Activated T-helper 2 cell treated with anti-CD3 and anti-CD28 coated beads, Interferon-gamma antibody, Interleukin-2, Interleukin-4, amounts not matched to agents 10 μg/mL and 5 μg/mL and 100 μg/mL, durations not matched to agents 14 hours and 24 hours and 36 hours (primary cell): Measurements from ENCODE around the gene ALDH5A1. TPM values are rescaled to one million over a fixed set of nuclear protein-coding genes. Genes with fewer than 3 reads are reported as not detected.
A peak's percentile ranks its signal among the peaks of the same experiment; 100 is the strongest.

Source experiments
- DNase-seq: peaks from one replicate; pipeline ENCODE4 v3.0.0; 2021; ENCODE audit warnings: low spot score
- H3K27ac Mint-ChIP-seq: one replicate; pipeline ENCODE4 v1.8.0; 2021; ENCODE audit warnings: mixed read lengths
- H3K27me3 Mint-ChIP-seq: one replicate; pipeline ENCODE4 v1.8.0; 2021; ENCODE audit warnings: low read depth, mixed read lengths
- H3K36me3 Mint-ChIP-seq: one replicate; pipeline ENCODE4 v1.8.0; 2021; ENCODE audit warnings: low read depth, mixed read lengths
- H3K4me1 Mint-ChIP-seq: one replicate; pipeline ENCODE4 v1.8.0; 2021; ENCODE audit warnings: low read depth, mixed read lengths
- H3K4me3 Mint-ChIP-seq: one replicate; pipeline ENCODE4 v1.8.0; 2021; ENCODE audit warnings: low read depth, mild to moderate bottlenecking, moderate library complexity, mixed read lengths
- H3K9me3 Mint-ChIP-seq: one replicate; pipeline ENCODE4 v1.8.0; 2021; ENCODE audit warnings: mixed read lengths
- intact Hi-C: fragments of 100-400 bp; cut with micrococcal nuclease; formaldehyde crosslinking; loops from one replicate; pipeline ENCODE4 v1.15.1; 2023
- total RNA-seq: library from RNA; stranded (reverse); gene quantifications from 2 replicates; pipeline ENCODE4 v1.2.3, GENCODE V29; 2022

The ALDH5A1 gene
- total RNA-seq, 1 donor from 2014 or later: 11.4 TPM

- H3K9me3 Mint-ChIP-seq: no peaks in the 10 kb centered on the region
- no peaks in the 10 kb centered on the region for H3K36me3 Mint-ChIP-seq
- H3K4me1 Mint-ChIP-seq: peaks cover 12% of the 10 kb centered on the region
- intact Hi-C loops: no loop called here
- H3K27me3 Mint-ChIP-seq: no peaks in the 10 kb centered on the region
- DNase-seq: no peak
- no peak overlapping the region for H3K4me3 Mint-ChIP-seq
- peak overlapping the region; percentile 24 for H3K27ac Mint-ChIP-seq
Measured at GRCh38 chr6:24517659-24518543, 23.1 kb downstream of the ALDH5A1 start.

GRCh38 chr6:24520929-24521546, 26.3 kb downstream of the ALDH5A1 start:
- Mint-ChIP-seq H3K36me3 (no peaks in the 10 kb centered on the region), H3K9me3 (no peaks in the 10 kb centered on the region), H3K4me1 (peaks cover 14% of the 10 kb centered on the region), H3K4me3 (no peak overlapping the region), H3K27me3 (no peaks in the 10 kb centered on the region), H3K27ac (no peak overlapping the region)
- DNase-seq: no peak
- intact Hi-C loops: loop anchor here (1.0 kb wide), 1 partner anchor 90 kb away; no protein-coding TSS in a partner anchor

- Mint-ChIP-seq H3K27me3 (no peaks in the 10 kb centered on the region), H3K4me3 (no peak overlapping the region), H3K36me3 (no peaks in the 10 kb centered on the region), H3K9me3 (no peaks in the 10 kb centered on the region), H3K27ac (no peak overlapping the region), H3K4me1 (peaks cover 14% of the 10 kb centered on the region)
- DNase-seq: no peak
- intact Hi-C loops: no loop called here
Measured at GRCh38 chr6:24522228-24523176, 27.7 kb downstream of the ALDH5A1 start.

GRCh38 chr6:24524329-24524728, 29.6 kb downstream of the ALDH5A1 start:
- intact Hi-C loops: no loop called here
- DNase-seq: no peak
- no peak overlapping the region for H3K27ac Mint-ChIP-seq

GRCh38 chr6:24524805-24525204, 30.0 kb downstream of the ALDH5A1 start:
- H3K9me3 Mint-ChIP-seq: no peaks in the 10 kb centered on the region
- intact Hi-C loops: loop anchor here (5.0 kb wide), 1 partner anchor 57 kb away; no protein-coding TSS in a partner anchor
- DNase-seq: no peak
- peaks cover 10% of the 10 kb centered on the region for H3K4me1 Mint-ChIP-seq
- no peaks in the 10 kb centered on the region for H3K27me3 Mint-ChIP-seq
- no peak overlapping the region for H3K27ac Mint-ChIP-seq
- no peaks in the 10 kb centered on the region for H3K36me3 Mint-ChIP-seq
- no peak overlapping the region for H3K4me3 Mint-ChIP-seq

More at GRCh38 chr6:24524329-24524728, 29.6 kb downstream of the ALDH5A1 start:
- no peak overlapping the region for H3K4me3 Mint-ChIP-seq
- peaks cover 10% of the 10 kb centered on the region for H3K4me1 Mint-ChIP-seq
- H3K36me3 Mint-ChIP-seq: no peaks in the 10 kb centered on the region
- H3K9me3 Mint-ChIP-seq: no peaks in the 10 kb centered on the region
- no peaks in the 10 kb centered on the region for H3K27me3 Mint-ChIP-seq

- no peaks in the 10 kb centered on the region for H3K36me3 Mint-ChIP-seq
Measured at GRCh38 chr6:24529985-24530384, 35.2 kb downstream of the ALDH5A1 start.

GRCh38 chr6:24534329-24534728, 39.6 kb downstream of the ALDH5A1 start:
- H3K27ac Mint-ChIP-seq: no peak overlapping the region
- no peak overlapping the region for H3K4me3 Mint-ChIP-seq
- no peaks in the 10 kb centered on the region for H3K9me3 Mint-ChIP-seq
- H3K36me3 Mint-ChIP-seq: no peaks in the 10 kb centered on the region
- DNase-seq: no peak
- intact Hi-C loops: no loop called here
- H3K4me1 Mint-ChIP-seq: no peaks in the 10 kb centered on the region
- H3K27me3 Mint-ChIP-seq: no peaks in the 10 kb centered on the region

More at GRCh38 chr6:24529985-24530384, 35.2 kb downstream of the ALDH5A1 start:
- no peak overlapping the region for H3K4me3 Mint-ChIP-seq
- H3K9me3 Mint-ChIP-seq: no peaks in the 10 kb centered on the region
- no peak overlapping the region for H3K27ac Mint-ChIP-seq
- intact Hi-C loops: loop anchor here (5.0 kb wide), 1 partner anchor 52 kb away; no protein-coding TSS in a partner anchor
- no peaks in the 10 kb centered on the region for H3K27me3 Mint-ChIP-seq
- H3K4me1 Mint-ChIP-seq: peaks cover under 1% of the 10 kb centered on the region
- DNase-seq: no peak

- Mint-ChIP-seq H3K9me3 (no peaks in the 10 kb centered on the region), H3K4me1 (no peaks in the 10 kb centered on the region), H3K27ac (no peak overlapping the region), H3K27me3 (no peaks in the 10 kb centered on the region), H3K36me3 (no peaks in the 10 kb centered on the region), H3K4me3 (no peak overlapping the region)
- no peak for DNase-seq
- intact Hi-C loops: no loop called here
Measured at GRCh38 chr6:24535210-24535609, 40.4 kb downstream of the ALDH5A1 start.

- Mint-ChIP-seq H3K9me3 (no peaks in the 10 kb centered on the region), H3K4me1 (no peaks in the 10 kb centered on the region), H3K36me3 (no peaks in the 10 kb centered on the region), H3K27me3 (no peaks in the 10 kb centered on the region), H3K4me3 (no peak overlapping the region), H3K27ac (no peak overlapping the region)
- intact Hi-C loops: no loop called here
- DNase-seq: no peak
Measured at GRCh38 chr6:24536466-24536865, 41.7 kb downstream of the ALDH5A1 start.

GRCh38 chr6:24537082-24537699, 42.4 kb downstream of the ALDH5A1 start:
- Mint-ChIP-seq H3K36me3 (no peaks in the 10 kb centered on the region), H3K4me3 (no peak overlapping the region), H3K27ac (no peak overlapping the region), H3K27me3 (no peaks in the 10 kb centered on the region), H3K9me3 (no peaks in the 10 kb centered on the region), H3K4me1 (no peaks in the 10 kb centered on the region)
- intact Hi-C loops: no loop called here
- no peak for DNase-seq

GRCh38 chr6:24537771-24538385, 43.1 kb downstream of the ALDH5A1 start:
- intact Hi-C loops: no loop called here
- H3K9me3 Mint-ChIP-seq: no peaks in the 10 kb centered on the region

GRCh38 chr6:24539416-24539815, 44.6 kb downstream of the ALDH5A1 start:
- no peak overlapping the region for H3K27ac Mint-ChIP-seq
- H3K4me3 Mint-ChIP-seq: no peak overlapping the region
- H3K4me1 Mint-ChIP-seq: no peaks in the 10 kb centered on the region
- no peaks in the 10 kb centered on the region for H3K36me3 Mint-ChIP-seq
- intact Hi-C loops: no loop called here
- H3K27me3 Mint-ChIP-seq: no peaks in the 10 kb centered on the region
- DNase-seq: no peak
- no peaks in the 10 kb centered on the region for H3K9me3 Mint-ChIP-seq

More at GRCh38 chr6:24537771-24538385, 43.1 kb downstream of the ALDH5A1 start:
- no peaks in the 10 kb centered on the region for H3K27me3 Mint-ChIP-seq
- H3K4me1 Mint-ChIP-seq: no peaks in the 10 kb centered on the region
- H3K36me3 Mint-ChIP-seq: no peaks in the 10 kb centered on the region
- DNase-seq: no peak
- no peak overlapping the region for H3K27ac Mint-ChIP-seq
- H3K4me3 Mint-ChIP-seq: no peak overlapping the region
